CD4-positive, alpha-beta T cell treated with Interleukin-15 for 1 hour (primary cell): Measurements from ENCODE around the gene MOB4.
"Not testable (repeated sequence)": the region's sequence is repeated elsewhere in the genome, so short reads cannot be mapped to it uniquely, and the experiment has no call there.

Source experiments
- DNase-seq: peaks from one replicate; pipeline ENCODE4 v3.0.0-alpha.2; 2020

MOB4 gene

DNA sequence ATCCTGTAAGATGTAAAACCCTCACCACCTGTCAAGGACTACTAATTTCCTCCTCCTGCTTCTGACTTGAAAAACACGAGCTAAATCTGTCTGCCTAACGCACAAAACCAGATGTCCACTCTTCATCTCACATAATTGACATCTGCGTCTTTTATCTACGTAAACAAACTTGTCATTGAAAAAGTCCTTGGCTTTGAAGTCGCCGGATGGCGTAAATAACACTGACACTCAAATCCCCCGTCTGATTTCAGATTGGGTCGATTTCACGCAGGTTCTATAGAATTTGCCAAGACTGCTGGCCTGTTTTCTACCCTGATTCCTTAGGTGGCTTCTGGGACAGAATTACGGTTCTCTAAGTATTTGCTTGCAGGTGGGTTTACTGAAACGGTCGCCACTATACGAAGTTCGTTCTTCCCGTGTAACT lies 539 bp upstream of the MOB4 start:
- DNase-seq: no peak

DNA sequence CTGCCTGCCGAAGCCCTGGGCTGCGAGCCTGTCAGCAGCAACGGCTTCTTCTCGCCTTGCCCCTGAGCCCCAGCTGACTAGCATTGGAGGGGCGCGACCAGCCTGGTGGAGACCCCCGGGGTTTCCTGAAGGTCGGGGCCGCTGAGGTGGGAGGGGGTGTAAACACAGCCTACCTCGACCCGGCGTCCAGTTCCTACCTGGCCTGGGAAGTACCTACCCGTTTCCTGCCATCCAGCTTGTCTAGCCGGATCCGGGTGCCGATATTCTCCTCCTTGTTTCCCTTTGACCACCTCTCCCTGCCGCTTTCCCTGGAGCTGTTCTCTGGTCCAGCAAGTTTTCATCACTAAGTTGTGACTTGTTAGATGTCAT lies 511 bp downstream of the MOB4 start:
- no peak for DNase-seq

DNA sequence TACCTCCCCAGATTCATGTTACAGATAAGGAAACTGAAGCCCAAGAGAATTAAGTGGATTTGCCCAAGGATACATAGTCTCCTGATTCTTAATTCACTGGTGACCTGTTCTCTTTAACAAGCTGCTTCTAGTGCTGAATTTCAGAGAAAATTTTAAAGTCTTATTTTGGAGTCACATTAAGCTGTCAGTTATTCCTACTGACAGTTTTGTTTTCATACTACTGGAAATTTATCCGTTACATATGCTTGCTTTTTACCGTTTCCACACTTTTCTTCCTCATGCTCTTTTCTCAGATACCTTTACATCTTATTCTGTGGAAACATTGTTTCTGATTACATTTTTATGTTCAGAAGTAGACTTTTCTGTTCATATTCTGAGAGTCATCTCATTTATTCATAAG lies 1.3 kb downstream of the MOB4 start:
- no peak for DNase-seq

DNA sequence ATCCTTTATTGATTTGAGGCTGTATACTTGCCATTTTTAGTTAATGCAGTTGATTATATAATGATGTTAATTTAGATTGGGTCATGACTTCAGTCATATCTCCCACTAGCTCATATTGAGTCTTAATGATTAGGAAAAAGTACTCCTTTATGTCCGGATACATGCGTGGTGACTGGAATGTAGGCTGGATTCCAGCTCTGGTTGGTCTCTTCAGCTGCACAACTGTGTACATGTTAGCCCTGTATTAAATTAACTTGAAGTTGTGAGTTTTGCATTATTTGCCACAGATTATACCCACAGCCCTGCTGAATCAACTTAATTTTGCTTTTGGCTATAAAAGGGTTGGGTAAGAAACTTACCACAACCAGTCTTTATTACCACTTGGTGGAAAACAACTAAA lies 22.5 kb downstream of the MOB4 start:
- no peak for DNase-seq

DNA sequence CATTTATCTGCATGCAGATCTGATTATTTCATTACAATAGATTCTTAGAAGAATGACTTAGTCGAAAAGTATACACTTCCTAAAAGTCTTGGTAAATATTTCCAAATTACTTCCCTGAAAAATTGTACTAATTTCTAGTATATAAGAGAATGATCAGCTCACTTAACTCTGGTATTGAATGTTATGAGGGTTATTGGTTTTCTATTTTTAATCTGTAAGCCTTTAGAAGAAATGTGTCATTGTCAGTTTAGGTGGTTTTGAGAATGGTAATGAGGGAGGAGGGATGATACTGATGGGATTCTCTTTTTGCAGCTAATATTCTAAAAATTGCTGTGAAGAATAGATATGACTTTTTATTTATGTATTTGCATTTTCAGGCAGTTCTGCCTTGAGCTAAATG lies 23.9 kb downstream of the MOB4 start:
- no peak for DNase-seq

DNA sequence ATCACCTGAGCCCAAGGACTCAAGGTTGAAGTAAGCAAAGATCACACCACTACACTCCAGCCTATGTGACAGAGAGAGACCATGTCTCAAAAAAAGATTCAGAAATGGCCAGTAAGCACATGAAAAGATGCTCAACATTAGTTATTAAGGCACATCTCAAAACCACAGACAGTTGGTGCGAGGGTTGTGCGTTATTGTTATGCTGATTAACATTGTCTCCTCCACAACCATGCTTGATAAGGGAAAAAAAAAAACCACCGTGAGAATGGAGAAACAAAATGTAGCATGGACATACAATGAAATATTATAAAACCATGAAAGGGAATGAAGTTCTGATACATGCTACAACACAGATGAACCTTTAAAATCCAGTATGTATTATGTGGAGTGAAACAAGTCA lies 27.3 kb downstream of the MOB4 start:
- DNase-seq: no peak

DNA sequence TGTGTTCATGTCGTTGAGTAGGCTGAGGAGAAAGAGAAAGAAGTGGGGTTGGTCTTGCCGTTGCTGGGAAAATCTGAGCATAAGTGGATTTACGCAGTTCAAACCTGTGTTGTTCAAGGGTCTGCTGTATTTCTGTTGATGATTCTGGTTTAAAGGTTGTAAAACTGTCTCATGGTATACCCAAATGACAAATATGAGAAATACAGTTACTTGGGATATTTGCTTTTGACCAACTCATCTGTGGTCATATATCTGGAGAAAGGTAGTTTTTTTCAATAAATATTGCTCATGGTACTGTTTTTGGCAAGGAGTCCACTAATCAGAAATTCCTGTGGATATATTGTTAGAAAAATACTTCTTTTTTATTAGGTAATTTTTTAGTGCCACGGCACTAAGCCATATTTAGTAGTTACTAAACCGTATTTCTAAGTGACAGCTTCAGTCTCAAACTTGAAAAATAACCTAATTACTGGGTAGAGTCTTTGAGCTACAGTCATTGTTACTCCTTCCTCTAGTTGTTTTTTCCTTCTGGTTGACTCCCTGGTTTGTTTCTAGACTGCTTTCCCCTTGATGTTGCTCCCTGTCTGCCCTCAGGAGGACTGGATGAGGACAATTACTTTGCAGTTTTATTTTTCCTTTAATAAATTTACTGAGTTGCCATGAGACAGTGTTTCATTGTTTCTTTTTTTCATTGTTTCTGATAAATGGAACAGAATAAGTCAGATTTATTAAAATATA lies 31.5 kb downstream of the MOB4 start:
- DNase-seq: no peak

DNA sequence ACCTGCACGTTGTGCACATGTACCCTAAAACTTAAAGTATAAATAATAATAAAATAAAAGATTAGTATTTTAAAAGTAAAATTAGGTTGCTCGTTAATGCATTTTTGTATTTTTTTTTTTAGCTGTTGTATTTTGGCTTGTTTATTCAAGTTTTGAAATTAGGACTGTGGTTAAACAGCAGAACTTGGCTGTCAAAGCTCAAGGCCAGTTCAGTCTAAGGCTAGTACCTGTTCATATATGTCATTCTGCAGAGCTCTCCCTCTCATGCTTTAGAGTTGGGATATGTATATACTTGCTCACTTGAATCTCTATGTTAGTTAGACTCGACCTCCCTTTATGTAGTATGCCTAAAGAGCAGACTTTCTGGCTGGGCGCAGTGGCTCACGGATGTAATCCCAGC lies 32.7 kb downstream of the MOB4 start:
- no peak for DNase-seq

DNA sequence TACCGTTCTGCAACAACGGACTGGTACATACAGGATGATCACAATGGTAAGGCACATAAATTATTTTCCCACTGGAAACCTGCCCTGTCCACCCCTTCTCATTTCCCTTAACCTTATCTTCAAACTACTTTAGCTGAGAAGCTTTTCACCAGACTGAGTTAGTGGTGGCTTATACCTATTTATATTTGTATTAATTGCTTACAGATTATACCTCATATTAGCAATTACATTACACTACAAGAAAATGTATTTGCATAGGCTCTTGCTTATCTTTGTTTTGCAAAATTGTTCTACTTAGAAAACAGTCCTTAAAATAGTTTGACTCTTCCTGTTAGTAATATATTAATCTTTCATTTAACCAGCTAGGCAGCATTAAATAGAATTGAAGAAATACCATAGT lies 35.4 kb downstream of the MOB4 start:
- DNase-seq: not testable (repeated sequence)

DNA sequence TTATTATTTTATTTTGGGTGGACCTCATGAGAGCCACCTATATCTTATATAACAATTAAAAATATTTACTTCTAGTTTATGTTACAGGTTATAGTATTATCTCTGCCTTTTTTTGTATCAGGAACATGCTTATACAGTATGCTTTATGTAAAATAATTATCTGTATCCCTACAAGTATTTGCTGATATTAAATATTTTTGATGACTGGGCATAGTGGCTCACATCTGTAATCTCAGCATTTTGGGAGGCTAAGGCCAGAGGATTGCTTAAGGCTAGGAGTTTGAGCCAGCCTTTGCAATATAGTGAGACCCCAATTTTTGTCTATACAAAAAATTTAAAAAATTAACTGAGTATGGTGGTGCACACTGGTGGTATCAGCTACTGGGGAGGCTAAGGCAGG lies 39.6 kb downstream of the MOB4 start:
- no peak for DNase-seq

DNA sequence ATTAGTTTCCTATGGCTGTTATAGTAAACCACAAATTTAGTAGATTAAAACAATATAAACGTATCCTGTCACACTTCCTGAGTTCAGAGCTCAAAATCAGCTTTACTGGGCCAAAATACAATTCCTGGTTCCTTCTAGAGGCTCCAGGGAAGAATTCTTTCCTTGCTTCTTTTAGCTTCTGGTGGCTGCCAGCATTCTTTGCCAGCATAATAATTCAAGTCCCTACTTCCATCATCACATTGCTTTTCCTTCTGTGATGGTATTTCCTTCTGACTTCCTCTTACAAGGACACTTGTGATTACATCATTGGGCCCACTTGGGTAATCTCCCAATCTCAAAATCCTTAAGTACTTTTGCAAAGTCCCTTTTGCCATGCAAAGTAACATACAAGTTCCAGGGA lies 40.6 kb downstream of the MOB4 start:
- DNase-seq: no peak

DNA sequence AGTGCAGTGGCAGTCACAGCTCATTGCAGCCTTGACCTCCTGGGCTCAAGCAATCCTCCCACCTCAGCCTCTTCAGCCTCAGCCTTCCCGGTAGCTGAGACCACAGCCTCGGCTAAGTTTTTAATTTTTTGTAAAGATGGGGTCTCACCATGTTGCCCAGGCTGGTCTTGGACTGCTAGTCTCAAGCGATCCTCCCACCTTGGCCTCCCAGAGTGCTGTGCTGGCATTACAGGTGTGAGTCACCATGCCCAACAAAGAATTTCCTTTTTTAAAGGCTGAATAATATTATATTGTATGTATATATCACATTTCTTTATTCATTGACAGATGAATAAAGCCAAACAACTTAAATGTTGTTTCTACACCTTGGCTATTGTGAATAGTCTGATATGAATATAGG lies 42.5 kb downstream of the MOB4 start:
- no peak for DNase-seq

DNA sequence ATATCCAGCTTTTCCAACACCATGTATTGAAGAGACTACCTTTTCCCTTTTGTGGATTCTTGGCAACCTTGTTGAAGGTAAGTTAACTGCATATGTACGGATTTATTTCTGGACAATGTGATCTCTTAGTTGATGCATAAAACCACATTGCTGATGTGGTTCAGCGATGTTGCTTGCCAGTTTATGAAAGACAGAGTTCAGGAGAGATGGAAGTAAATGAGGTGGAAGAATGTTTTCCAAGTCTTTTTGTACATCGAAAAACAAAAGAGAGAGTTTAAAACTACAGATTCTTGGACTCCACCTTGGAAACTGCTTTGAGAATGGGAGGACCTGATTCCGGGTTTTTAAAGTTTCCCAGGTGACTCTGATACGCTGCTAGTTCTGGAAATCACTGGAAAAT lies 43.8 kb downstream of the MOB4 start:
- no peak for DNase-seq

DNA sequence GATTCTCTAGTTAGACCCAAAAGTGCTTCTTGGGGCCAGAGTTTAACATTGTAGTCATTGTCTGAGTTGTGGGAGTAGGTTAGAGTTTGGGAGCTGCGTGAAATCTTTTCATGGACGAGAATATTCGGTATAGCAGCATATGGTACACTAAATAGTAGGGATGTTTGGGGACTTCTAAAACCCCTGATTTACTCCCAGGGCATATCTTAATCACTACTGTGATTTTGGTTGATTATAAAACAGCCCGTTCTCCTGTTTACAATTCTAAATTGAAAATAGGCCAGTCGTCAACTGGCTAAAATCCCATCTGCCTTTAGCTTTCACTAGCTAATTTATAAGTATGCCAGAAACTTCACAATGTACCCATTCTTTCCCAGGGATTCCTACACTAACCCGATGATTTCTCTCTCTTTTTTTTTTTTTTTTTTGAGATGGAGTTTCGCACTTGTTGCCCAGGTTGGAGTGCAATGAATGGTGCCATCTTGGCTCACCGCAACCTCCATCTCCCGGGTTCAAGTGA lies 44.3 kb downstream of the MOB4 start:
- DNase-seq: no peak

DNA sequence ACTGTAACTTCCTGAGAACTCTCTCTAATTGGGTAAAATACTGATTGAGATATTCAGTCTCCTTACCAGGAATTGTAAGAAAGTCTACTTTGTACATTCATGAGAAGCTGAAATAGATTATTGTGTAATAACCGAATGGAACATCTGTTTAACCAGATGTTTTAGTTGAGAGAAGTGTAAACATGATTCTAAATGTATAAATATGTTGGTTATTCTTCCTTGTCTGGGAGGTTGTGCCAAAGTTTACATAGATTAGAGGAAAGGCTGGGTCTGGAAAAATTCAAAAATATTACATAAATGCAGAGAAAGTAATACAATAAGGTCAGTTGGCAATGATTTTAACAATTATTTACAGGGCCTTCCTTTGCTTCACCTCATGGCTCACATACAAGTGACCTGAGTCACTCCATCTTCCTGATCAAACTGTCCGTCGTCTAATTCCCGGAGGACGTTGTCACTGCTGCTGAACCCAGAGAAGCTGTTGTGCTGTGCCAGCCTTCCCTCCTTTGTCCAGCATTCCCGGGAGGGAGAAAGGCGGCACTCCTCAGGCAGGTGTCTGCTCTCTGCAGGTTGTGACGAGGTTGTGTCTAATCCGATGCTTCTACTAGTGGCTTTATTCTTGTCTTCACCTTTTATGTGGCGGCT lies 55.9 kb downstream of the MOB4 start:
- no peak for DNase-seq

DNA sequence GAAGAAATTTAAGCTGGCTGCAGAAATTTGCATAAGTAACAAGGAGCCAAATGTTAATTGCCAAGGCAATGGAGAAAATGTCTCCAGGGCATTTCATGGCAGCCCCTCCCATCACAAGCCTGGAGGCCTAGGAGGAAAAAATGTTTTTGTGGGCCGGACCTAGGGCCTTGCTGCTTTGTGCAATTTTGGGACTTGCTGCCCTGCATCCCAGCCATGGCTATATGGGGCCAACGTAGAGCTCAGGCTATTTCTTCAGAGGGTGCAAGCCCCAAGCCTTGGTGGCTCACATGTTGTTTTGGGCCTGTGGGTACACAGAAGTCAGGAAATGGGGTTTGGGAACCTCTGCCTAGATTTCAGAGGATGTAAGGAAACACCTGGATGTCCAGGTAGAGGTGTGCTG lies 57.7 kb downstream of the MOB4 start:
- DNase-seq: no peak

DNA sequence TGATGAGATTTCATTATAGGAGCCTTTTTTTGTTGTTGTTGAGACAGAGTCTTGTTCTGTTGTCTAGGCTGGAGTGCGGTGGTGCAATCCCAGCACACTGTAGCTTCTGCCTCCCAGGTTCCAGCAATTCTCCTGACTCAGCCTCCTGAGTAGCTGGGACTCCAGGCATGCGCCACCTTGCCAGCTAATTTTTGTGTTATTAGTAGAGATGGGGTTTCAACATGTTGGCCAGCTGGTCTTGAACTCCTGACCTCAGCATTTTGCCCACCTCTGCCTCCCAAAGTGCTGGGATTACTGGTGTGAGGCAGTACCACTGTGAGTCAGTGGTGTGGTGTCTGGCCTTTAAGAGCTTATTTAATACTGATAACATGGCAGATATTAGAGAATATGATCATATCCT lies 60.1 kb downstream of the MOB4 start:
- no peak for DNase-seq

DNA sequence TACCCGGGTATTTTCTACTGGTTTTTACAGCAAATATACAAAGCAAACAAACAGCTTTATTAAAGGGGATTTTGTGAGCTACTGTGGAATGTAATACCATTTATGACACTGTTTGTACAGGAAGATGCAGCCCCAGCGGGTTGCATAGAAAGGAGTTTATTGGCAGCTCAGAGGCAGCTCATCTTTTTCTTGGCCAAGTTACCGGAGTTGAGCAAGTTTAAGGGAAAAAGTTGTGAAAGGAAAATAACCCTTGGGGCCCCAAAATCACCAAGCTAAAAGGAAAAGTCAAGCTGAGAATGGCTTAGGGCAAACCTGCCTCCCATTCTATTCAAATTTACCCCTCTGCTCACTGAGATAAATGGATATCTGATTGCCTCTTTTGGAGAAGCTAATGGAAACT lies 60.8 kb downstream of the MOB4 start:
- no peak for DNase-seq

DNA sequence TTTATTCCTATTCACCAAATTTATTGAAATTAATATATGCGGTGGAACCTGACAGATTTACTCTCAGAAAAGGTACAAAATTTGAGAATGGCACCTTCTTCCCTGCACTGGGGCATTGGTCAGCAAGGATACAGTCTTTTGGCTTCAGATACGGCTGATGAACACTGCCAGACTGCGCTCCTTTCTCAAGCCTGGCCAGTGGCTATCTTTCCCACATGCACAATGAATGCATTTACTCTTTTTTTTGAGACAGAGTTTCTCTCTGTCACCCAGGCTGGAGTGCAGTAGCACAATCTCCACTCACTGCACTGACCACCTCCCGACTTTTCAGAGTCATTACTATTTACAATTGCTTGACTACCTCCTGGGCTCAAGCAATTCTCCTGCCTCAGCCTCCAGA lies 61.6 kb downstream of the MOB4 start:
- no peak for DNase-seq

DNA sequence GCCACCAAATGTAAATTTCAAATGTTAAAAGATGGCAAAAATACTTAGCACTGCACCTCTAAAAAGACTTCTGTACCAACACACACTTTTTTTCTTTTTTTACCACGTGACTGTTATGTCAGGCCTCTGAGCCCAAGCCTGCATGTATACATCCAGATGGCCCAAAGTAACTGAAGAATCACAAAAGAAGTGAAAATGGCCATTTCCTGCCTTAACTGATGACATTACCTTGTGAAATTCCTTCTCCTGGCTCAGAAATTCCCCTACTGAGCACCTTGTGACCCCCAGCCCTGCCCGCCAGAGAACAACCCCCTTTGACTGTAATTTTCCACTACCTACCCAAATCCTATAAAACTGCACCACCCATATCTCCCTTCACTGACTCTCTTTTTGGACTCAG lies 62.4 kb downstream of the MOB4 start:
- not testable (repeated sequence) for DNase-seq

DNA sequence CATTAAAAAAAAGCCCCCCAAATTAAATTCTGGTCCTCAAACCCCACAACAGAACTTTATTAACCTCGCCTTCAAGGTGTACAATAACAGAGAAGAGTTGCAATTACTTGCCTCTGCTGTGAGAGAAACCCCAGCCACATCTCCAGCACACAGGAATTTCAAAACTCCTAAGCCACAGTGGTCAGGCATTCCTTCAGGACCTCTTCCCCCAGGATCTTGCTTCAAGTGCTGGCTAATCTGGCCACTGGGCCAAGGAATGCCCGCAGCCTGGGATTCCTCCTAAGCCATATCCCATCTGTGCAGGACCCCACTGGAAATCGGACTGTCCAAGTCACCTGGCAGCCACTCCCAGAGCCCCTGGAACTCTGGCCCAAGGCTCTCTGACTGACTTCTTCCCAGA lies 64.3 kb downstream of the MOB4 start:
- not testable (repeated sequence) for DNase-seq

DNA sequence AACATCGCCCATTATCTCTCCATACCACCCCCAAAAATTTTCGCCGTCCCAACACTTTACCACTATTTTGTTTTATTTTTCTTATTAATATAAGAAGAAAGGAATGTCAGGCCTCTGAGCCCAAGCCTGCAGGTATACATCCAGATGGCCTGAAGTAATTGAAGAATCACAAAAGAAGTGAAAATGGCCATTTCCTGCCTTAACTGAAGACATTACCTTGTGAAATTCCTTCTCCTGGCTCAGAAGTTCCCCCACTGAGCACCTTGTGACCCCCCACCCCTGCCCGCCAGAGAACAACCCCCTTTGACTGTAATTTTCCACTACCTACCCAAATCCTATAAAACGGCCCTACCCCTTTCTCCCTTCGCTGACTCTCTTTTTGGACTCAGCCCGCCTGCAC lies 71.4 kb downstream of the MOB4 start:
- DNase-seq: not testable (repeated sequence)

DNA sequence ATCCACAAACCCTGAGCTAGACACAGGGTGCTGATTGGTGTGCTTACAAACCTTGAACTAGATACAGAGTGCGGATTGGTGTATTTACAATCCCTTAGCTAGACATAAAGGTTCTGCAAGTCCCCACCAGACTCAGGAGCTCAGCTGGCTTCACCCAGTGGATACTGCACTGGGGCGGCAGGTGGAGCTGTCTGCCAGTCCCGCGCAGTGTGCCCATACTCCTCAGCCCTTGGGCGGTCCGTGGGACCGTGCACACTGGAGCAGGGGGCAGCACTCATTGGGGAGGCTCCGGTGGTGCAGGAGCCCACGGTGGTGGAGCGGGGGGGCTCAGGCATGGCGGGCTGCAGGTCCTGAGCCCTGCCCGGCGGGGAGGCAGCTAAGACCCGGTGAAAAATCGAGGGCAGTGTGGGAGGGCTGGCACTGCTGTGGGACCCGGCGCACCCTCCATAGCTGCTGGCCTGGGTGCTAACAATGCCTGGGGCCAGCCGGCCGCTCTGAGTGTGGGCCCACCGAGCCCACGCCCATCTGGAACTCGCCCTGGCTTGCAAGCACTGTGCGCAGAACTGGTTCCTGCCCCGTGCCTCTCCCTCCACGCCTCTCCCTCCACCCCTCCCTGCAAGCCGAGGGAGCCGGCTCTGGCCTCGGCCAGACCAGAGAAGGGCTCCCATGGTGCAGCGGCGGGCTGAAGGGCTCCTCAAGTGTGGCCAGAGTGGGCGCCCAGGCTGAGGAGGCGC lies 75.6 kb downstream of the MOB4 start:
- no peak for DNase-seq

DNA sequence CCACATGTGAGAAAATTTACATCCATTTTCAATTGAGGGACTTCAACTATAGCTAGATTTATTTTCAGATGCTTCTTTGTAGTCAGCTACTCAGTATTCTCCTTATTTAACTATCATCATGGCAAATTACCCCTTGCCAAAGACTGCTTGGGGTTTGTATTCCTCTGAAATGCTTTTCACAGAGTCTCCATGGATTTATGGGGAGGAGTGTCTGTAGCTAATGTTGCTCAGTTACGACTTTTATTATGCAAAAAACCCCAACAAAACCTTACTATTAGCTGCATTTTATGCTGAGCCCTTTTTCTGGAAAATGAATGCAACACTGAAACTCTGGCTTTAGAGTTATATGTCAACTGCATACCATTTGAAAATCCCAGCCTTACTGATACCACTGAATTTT lies 80.9 kb downstream of the MOB4 start:
- DNase-seq: no peak
